Measurements from ENCODE around the gene YBX1.

DNA sequence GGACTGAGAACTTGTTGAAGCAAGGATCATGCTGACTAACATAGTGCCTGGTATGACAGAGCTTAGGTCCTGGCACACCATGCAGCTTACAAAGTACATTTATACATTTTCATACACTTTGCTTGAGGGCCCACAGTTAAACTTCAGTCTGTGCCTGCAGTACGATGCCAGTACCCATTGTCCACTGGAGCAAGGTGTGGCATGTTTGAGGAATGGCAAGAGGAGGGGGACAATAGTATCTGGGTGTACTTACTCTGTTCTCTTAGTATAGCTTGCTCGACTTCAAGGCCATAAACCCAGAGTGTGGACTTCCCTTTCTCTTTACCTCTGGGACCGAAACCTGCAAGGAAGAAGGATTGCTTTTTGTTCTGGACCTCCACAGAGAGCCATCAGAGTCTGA lies 6.8 kb upstream of the YBX1 start:
- TF ChIP-seq, protein P1, sequence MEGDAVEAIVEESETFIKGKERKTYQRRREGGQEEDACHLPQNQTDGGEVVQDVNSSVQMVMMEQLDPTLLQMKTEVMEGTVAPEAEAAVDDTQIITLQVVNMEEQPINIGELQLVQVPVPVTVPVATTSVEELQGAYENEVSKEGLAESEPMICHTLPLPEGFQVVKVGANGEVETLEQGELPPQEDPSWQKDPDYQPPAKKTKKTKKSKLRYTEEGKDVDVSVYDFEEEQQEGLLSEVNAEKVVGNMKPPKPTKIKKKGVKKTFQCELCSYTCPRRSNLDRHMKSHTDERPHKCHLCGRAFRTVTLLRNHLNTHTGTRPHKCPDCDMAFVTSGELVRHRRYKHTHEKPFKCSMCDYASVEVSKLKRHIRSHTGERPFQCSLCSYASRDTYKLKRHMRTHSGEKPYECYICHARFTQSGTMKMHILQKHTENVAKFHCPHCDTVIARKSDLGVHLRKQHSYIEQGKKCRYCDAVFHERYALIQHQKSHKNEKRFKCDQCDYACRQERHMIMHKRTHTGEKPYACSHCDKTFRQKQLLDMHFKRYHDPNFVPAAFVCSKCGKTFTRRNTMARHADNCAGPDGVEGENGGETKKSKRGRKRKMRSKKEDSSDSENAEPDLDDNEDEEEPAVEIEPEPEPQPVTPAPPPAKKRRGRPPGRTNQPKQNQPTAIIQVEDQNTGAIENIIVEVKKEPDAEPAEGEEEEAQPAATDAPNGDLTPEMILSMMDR (IDR thresholded peaks at IDR 0.05; ENCODE audit: low read depth, low read length, missing input control): no peak
- TF ChIP-seq, protein P2, sequence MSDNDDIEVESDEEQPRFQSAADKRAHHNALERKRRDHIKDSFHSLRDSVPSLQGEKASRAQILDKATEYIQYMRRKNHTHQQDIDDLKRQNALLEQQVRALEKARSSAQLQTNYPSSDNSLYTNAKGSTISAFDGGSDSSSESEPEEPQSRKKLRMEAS (IDR thresholded peaks at IDR 0.05): no peak
- TF ChIP-seq JUND (IDR thresholded peaks at IDR 0.05): no peak
- no peak for TF ChIP-seq YY1 (IDR thresholded peaks at IDR 0.05)
- no peak for TF ChIP-seq TAF1 (conservative IDR thresholded peaks at IDR 0.05)
- no peak for TF ChIP-seq NR2F2 (IDR thresholded peaks at IDR 0.05)
- no peak for TF ChIP-seq EGR1 (IDR thresholded peaks at IDR 0.05; ENCODE audit: low read depth in 2 of 2)
- no peak for TF ChIP-seq SP1 (IDR thresholded peaks at IDR 0.05)
- TF ChIP-seq, protein P3, sequence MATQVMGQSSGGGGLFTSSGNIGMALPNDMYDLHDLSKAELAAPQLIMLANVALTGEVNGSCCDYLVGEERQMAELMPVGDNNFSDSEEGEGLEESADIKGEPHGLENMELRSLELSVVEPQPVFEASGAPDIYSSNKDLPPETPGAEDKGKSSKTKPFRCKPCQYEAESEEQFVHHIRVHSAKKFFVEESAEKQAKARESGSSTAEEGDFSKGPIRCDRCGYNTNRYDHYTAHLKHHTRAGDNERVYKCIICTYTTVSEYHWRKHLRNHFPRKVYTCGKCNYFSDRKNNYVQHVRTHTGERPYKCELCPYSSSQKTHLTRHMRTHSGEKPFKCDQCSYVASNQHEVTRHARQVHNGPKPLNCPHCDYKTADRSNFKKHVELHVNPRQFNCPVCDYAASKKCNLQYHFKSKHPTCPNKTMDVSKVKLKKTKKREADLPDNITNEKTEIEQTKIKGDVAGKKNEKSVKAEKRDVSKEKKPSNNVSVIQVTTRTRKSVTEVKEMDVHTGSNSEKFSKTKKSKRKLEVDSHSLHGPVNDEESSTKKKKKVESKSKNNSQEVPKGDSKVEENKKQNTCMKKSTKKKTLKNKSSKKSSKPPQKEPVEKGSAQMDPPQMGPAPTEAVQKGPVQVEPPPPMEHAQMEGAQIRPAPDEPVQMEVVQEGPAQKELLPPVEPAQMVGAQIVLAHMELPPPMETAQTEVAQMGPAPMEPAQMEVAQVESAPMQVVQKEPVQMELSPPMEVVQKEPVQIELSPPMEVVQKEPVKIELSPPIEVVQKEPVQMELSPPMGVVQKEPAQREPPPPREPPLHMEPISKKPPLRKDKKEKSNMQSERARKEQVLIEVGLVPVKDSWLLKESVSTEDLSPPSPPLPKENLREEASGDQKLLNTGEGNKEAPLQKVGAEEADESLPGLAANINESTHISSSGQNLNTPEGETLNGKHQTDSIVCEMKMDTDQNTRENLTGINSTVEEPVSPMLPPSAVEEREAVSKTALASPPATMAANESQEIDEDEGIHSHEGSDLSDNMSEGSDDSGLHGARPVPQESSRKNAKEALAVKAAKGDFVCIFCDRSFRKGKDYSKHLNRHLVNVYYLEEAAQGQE (IDR thresholded peaks at IDR 0.05): no peak
- TF ChIP-seq, protein P4, sequence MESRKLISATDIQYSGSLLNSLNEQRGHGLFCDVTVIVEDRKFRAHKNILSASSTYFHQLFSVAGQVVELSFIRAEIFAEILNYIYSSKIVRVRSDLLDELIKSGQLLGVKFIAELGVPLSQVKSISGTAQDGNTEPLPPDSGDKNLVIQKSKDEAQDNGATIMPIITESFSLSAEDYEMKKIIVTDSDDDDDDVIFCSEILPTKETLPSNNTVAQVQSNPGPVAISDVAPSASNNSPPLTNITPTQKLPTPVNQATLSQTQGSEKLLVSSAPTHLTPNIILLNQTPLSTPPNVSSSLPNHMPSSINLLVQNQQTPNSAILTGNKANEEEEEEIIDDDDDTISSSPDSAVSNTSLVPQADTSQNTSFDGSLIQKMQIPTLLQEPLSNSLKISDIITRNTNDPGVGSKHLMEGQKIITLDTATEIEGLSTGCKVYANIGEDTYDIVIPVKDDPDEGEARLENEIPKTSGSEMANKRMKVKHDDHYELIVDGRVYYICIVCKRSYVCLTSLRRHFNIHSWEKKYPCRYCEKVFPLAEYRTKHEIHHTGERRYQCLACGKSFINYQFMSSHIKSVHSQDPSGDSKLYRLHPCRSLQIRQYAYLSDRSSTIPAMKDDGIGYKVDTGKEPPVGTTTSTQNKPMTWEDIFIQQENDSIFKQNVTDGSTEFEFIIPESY (IDR thresholded peaks at IDR 0.05): no peak
- no peak for TF ChIP-seq GABPA (IDR thresholded peaks at IDR 0.05 in 1 of 2, conservative IDR thresholded peaks at IDR 0.05 in 1 of 2)
- no peak for TF ChIP-seq RAD21 (IDR thresholded peaks at IDR 0.05)

Measured in liver (tissue), 3 donors.